ENCODE results near the gene CEACAM19.

DNA sequence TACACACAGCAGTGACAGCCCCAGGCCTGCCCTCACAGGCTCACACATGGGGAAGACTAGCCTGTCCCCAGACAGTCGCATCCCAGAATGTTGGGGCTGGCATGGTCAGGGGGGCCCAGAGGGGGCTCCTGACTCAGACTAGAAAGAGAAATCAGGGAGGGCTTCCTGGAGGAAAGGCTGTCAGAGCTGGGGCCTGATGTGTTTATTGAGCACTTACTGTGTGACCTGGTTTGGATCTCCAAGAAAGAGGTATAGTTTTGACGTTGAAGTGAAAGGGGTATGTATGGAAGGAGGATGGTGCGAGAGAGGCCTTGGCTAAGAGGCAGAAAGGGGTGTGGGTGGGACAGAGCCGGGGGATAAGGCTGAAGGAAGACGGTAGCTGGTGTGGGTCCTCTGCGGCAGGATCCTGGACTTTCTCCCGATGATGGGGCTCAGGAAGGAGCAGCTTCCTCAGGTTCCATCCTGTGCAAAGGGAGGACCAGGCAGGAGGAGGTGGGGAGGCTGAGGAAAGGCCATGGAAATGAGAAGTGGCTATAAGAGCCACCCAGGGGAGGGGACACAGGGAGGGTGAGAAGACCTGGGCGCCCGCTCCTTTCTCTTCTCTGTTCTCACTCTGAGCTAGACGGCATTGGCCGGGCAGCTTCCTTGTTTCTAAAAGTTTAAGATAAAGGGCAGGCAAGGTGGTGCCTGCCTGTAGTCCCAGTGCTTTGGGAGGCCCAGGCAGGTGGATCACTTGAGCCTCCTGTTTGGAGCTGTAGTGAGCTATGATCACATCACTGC lies 61.1 kb downstream of the CEACAM19 start:
- TF ChIP-seq GATA2 (IDR thresholded peaks at IDR 0.05; ENCODE audit: low read depth, low read length) (no peak), GATA3 (IDR thresholded peaks at IDR 0.05; ENCODE audit: low read depth, low read length) (no peak)

Measured in SH-SY5Y (cell line).